ENCODE data around the gene CMYA5. TPM values are rescaled to one million over a fixed set of nuclear protein-coding genes. Genes with fewer than 3 reads are reported as not detected.

The CMYA5 gene
- polyA plus RNA-seq, 3 donors from 2014 or later, result not detected

DNA sequence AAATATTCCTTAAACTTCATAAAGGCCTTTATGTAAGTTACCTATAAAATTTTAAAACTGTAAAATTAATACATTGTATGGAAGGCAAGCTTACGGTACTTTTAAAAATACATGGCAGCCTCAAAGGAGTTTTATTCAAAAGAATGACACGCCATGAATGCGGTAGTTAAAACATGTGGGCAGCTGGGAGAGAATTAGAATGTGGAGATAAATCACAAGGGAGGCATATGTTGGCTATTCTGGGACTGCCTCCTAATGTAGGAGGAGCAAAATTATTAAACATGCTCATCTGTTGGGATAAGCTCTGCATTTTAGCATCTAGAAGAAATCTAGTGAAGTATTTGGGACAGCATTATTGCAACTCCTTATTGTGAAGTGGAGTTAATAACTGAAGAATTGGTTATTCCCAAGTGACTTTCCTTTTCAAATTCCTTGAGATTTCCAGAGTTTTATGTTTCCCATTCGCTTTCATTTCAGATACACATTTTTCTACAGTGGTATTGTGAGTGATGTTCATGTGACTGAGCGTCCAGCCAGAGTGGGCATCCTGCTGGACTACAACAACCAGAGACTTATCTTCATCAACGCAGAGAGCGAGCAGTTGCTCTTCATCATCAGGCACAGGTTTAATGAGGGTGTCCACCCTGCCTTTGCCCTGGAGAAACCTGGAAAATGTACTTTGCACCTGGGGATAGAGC is 109.4 kb downstream of the CMYA5 start:
- H3K36me3 Mint-ChIP-seq, result no peaks in the 10 kb centered on the region
- peaks cover 0 to 2% (median 0%) of the 10 kb centered on the region in 3 donors for H3K27me3 Mint-ChIP-seq (ENCODE audit: low read depth in 3 of 3)
- DNase-seq, result no peak
- peaks cover 2 to 6% of the 10 kb centered on the region in 2 donors for H3K4me1 Mint-ChIP-seq
- peaks cover 0 to 3% (median 0%) of the 10 kb centered on the region in 6 donors for H3K9me3 Mint-ChIP-seq
- H3K27ac Mint-ChIP-seq, result no peak overlapping the region
- H3K4me3 Mint-ChIP-seq, result no peak overlapping the region

DNA sequence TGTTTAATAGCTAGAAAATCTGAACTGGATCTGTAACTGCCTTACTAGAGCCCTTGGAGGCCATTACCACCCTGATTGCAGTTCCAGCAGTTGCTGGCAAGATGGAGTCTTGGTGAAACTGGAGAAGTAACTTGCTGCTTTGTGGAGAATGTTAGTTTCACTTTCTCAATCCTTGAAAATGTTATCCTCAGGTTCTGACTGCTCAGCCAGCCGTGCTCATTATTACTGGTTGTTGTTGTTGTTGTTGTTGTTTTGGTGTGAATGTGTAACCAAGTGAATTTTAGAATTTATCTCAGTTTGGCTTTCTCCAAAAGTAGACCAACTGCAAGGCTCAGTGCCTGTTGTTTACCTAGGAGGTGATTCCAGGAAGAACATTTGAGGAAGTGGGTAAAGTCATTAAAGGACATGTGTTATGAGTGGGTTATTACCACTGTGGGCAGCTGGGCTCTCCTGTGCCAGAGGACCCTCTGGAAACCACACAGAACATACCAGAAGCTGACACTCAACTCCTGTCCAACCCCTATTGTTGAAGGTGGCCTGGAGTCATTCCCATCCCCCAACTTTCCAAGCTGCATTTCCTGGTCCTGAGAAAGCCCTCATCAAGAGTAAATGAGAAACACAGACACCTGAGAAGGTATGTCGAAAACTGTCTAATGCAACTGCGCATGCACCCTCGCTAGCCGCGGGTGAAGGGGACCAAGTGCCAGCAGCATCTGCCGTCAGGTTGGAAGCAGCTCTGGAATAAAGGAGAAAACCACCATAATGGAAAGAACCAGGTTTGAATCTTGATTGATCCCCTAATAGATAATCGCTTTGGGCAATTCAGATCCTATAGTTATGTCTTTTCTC is 111.6 kb downstream of the CMYA5 start:
- Mint-ChIP-seq H3K36me3 (no peaks in the 10 kb centered on the region), H3K4me1 (peaks cover 2 to 6% of the 10 kb centered on the region in 2 donors), H3K9me3 (peaks cover 0 to 3% (median 0%) of the 10 kb centered on the region in 6 donors), H3K27ac (no peak overlapping the region), H3K4me3 (no peak overlapping the region), H3K27me3 (ENCODE audit: low read depth in 3 of 3) (peaks cover 0 to 2% (median 2%) of the 10 kb centered on the region in 3 donors)
- no peak for DNase-seq

DNA sequence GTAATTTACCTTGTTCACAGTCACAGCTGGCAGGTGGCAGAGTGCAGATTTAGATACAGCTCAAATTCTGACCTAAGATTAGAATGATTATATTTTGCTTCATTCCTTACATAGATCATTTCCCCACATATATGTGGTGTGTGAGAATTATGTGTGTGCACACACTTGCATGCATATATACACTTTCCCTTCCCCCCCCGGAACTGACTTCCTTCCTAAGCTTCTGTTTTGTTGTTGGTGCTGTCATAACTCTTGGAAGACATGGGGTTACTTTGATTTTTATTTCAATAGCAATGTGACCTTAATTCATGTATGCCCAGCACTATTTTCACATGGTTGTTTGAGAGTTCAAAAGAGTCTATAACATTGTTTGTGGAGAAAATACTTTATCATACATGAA is 112.8 kb downstream of the CMYA5 start:
- Mint-ChIP-seq H3K9me3 (peaks cover 0 to 3% (median 0%) of the 10 kb centered on the region in 6 donors), H3K4me3 (no peak overlapping the region), H3K27ac (no peak overlapping the region), H3K4me1 (peaks cover 2 to 6% of the 10 kb centered on the region in 2 donors), H3K27me3 (ENCODE audit: low read depth in 3 of 3) (peaks cover 0 to 2% (median 2%) of the 10 kb centered on the region in 3 donors), H3K36me3 (no peaks in the 10 kb centered on the region)
- no peak for DNase-seq

DNA sequence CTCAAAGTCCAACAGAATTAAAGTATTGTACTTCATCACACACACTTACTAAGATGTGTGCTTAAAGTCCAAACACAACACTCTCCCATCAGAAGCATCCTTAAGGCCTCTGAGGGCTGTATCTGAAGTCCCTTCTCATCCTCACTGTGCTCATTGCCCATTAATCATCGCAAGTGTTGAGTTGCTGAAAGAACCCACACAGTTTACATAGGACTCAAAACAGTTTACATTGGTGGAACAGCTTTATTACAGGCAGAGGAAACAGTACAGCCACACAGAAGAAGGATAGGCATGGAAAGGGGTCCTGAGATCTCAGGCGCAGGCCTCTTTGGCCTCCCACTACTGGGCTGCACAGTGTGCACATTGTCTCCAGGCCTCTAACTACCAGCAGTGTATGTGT is 113.4 kb downstream of the CMYA5 start:
- no peak overlapping the region for H3K27ac Mint-ChIP-seq
- H3K4me3 Mint-ChIP-seq, result no peak overlapping the region
- DNase-seq, result no peak
- H3K27me3 Mint-ChIP-seq (ENCODE audit: low read depth in 3 of 3), result peaks cover 0 to 2% (median 2%) of the 10 kb centered on the region in 3 donors
- peaks cover 2 to 6% of the 10 kb centered on the region in 2 donors for H3K4me1 Mint-ChIP-seq
- H3K9me3 Mint-ChIP-seq, result peaks cover 0 to 3% (median 0%) of the 10 kb centered on the region in 6 donors
- no peaks in the 10 kb centered on the region for H3K36me3 Mint-ChIP-seq

- DNase-seq, result no peak
- Mint-ChIP-seq H3K4me3 (no peak overlapping the region), H3K36me3 (no peaks in the 10 kb centered on the region), H3K27ac (no peak overlapping the region), H3K9me3 (no peaks in the 10 kb centered on the region), H3K4me1 (peaks cover 0 to 5% of the 10 kb centered on the region in 2 donors), H3K27me3 (ENCODE audit: low read depth in 3 of 3) (peaks cover 0 to 2% (median 0%) of the 10 kb centered on the region in 3 donors)
These were observed 117.1 kb downstream of the CMYA5 start for GRCh38 chr5:79806741-79807140.

- no peaks in the 10 kb centered on the region for H3K9me3 Mint-ChIP-seq
- no peak overlapping the region for H3K4me3 Mint-ChIP-seq
- no peak overlapping the region for H3K27ac Mint-ChIP-seq
- DNase-seq, result no peak
- H3K36me3 Mint-ChIP-seq, result no peaks in the 10 kb centered on the region
- peaks cover 0 to 2% (median 1%) of the 10 kb centered on the region in 3 donors for H3K27me3 Mint-ChIP-seq (ENCODE audit: low read depth in 3 of 3)
- H3K4me1 Mint-ChIP-seq, result no peaks in the 10 kb centered on the region
These were observed 120.1 kb downstream of the CMYA5 start for GRCh38 chr5:79809743-79810142.

GRCh38 chr5:79811081-79811480 is 121.4 kb downstream of the CMYA5 start:
- Mint-ChIP-seq H3K9me3 (no peaks in the 10 kb centered on the region), H3K36me3 (no peaks in the 10 kb centered on the region), H3K4me1 (no peaks in the 10 kb centered on the region), H3K27me3 (ENCODE audit: low read depth in 3 of 3) (peaks cover 0 to 6% (median 2%) of the 10 kb centered on the region in 3 donors), H3K4me3 (no peak overlapping the region), H3K27ac (no peak overlapping the region)
- DNase-seq, result no peak

GRCh38 chr5:79811904-79812303 is 122.3 kb downstream of the CMYA5 start:
- Mint-ChIP-seq H3K4me1 (no peaks in the 10 kb centered on the region), H3K27ac (no peak overlapping the region), H3K27me3 (ENCODE audit: low read depth in 3 of 3) (peaks cover 0 to 6% (median 2%) of the 10 kb centered on the region in 3 donors), H3K9me3 (no peaks in the 10 kb centered on the region), H3K4me3 (no peak overlapping the region), H3K36me3 (no peaks in the 10 kb centered on the region)
- no peak for DNase-seq

GRCh38 chr5:79814699-79815098 is 125.1 kb downstream of the CMYA5 start:
- Mint-ChIP-seq H3K4me3 (no peak overlapping the region), H3K36me3 (no peaks in the 10 kb centered on the region), H3K9me3 (no peaks in the 10 kb centered on the region), H3K27me3 (ENCODE audit: low read depth in 3 of 3) (peaks cover 0 to 6% (median 4%) of the 10 kb centered on the region in 3 donors), H3K27ac (no peak overlapping the region), H3K4me1 (no peaks in the 10 kb centered on the region)
- DNase-seq, result no peak

- H3K4me1 Mint-ChIP-seq, result no peaks in the 10 kb centered on the region
- no peak for DNase-seq
- peaks cover 0 to 6% (median 4%) of the 10 kb centered on the region in 3 donors for H3K27me3 Mint-ChIP-seq (ENCODE audit: low read depth in 3 of 3)
- H3K9me3 Mint-ChIP-seq, result no peaks in the 10 kb centered on the region
- no peak overlapping the region for H3K4me3 Mint-ChIP-seq
- no peaks in the 10 kb centered on the region for H3K36me3 Mint-ChIP-seq
- H3K27ac Mint-ChIP-seq, result no peak overlapping the region
These were observed 126.4 kb downstream of the CMYA5 start for GRCh38 chr5:79816014-79816413.

DNA sequence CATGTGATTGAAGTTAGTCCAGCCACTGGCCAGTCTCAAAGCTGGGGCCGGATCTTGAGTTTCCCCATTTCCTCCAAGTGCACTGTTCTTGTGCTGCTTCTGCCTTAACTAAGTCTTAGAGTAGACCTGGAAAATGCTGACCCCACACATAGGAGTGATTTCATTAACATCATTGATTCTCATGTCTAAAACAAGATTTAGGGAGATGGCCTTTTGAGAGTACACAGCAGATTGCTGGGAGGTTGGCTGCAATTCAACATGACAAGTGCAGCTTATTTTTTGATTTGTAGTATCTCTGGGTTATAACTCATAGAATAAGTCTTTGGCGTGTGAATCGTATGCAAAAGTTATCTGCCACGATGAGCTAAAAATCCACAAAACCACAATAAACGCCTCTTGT is 131.0 kb downstream of the CMYA5 start:
- Mint-ChIP-seq H3K27me3 (ENCODE audit: low read depth in 3 of 3) (peaks cover 0 to 6% (median 3%) of the 10 kb centered on the region in 3 donors), H3K36me3 (no peaks in the 10 kb centered on the region), H3K27ac (no peak overlapping the region), H3K4me1 (no peaks in the 10 kb centered on the region), H3K4me3 (no peak overlapping the region), H3K9me3 (no peaks in the 10 kb centered on the region)
- no peak for DNase-seq

- Mint-ChIP-seq H3K4me3 (no peak overlapping the region), H3K9me3 (no peaks in the 10 kb centered on the region), H3K4me1 (no peaks in the 10 kb centered on the region), H3K36me3 (no peaks in the 10 kb centered on the region), H3K27ac (no peak overlapping the region), H3K27me3 (ENCODE audit: low read depth in 3 of 3) (peaks cover 2 to 6% (median 3%) of the 10 kb centered on the region in 3 donors)
- no peak for DNase-seq
These were observed 134.8 kb downstream of the CMYA5 start for GRCh38 chr5:79824444-79824843.

- no peaks in the 10 kb centered on the region for H3K4me1 Mint-ChIP-seq
- H3K9me3 Mint-ChIP-seq, result no peaks in the 10 kb centered on the region
- no peak for DNase-seq
- H3K27ac Mint-ChIP-seq, result no peak overlapping the region
- H3K4me3 Mint-ChIP-seq, result no peak overlapping the region
- H3K27me3 Mint-ChIP-seq (ENCODE audit: low read depth in 3 of 3), result peaks cover 4 to 6% (median 6%) of the 10 kb centered on the region in 3 donors
- H3K36me3 Mint-ChIP-seq, result no peaks in the 10 kb centered on the region
These were observed 136.2 kb downstream of the CMYA5 start for GRCh38 chr5:79825802-79826201.

DNA sequence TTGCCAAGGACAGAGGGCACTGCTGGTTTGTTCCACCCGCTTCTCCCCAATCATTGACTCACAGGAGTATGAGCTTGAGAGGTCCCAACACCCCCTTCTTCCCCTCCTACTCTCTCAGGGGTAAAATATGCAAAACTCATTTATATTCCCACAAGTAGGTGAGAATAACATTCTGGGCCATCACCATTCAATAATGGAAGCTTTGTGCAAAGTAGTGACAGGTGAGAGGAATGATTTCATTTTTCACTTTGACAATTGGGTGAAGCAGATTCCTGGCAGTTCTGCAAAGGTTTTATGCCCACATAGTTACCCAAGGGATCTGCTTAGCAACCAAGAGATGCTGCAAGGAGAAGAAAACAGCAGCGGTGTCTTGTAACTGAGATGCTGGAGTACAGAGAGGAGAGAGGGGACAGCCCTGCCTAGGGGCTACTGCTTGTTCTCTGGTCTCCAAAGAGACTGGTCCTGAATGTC is 137.6 kb downstream of the CMYA5 start:
- no peak overlapping the region for H3K27ac Mint-ChIP-seq
- no peaks in the 10 kb centered on the region for H3K9me3 Mint-ChIP-seq
- H3K36me3 Mint-ChIP-seq, result no peaks in the 10 kb centered on the region
- no peak for DNase-seq
- H3K27me3 Mint-ChIP-seq (ENCODE audit: low read depth in 3 of 3), result peaks cover 4 to 6% (median 6%) of the 10 kb centered on the region in 3 donors
- H3K4me1 Mint-ChIP-seq, result no peaks in the 10 kb centered on the region
- H3K4me3 Mint-ChIP-seq, result no peak overlapping the region

Data from immature natural killer cell (primary cell).